Stomach smooth muscle (tissue), 2 donors: ENCODE data around the gene ZFYVE27.

ENCODE experiments used
- H3K27ac ChIP-seq: one replicate; pipeline ENCODE4 v1.7.0; 2013; ENCODE audit warnings: mild to moderate bottlenecking, low read length, inconsistent platforms
- H3K27me3 ChIP-seq, 2 donors: one replicate each; pipeline ENCODE4 v1.7.0; 2013; ENCODE audit warnings: low read length in 2 of 2; ENCODE audit not compliant: insufficient read depth in 2 of 2, control insufficient read depth in 1 of 2
- H3K36me3 ChIP-seq, 2 donors: one replicate each; pipeline ENCODE4 v1.7.0; 2013; ENCODE audit warnings: low read length in 2 of 2; ENCODE audit not compliant: control insufficient read depth in 2 of 2, insufficient read depth in 2 of 2
- H3K4me1 ChIP-seq: one replicate; pipeline ENCODE4 v1.7.0; 2013; ENCODE audit warnings: low read length; ENCODE audit not compliant: control insufficient read depth, insufficient read depth
- H3K4me3 ChIP-seq, 2 donors: one replicate each; pipeline ENCODE4 v1.7.0; 2013; ENCODE audit warnings: low read length in 2 of 2
- H3K9ac ChIP-seq, 2 donors: one replicate each; pipeline ENCODE4 v1.7.0; 2013; ENCODE audit warnings: low read length in 2 of 2, mild to moderate bottlenecking in 1 of 2
- H3K9me3 ChIP-seq, 2 donors: one replicate each; pipeline ENCODE4 v1.7.0; 2013; ENCODE audit warnings: low read length in 2 of 2; ENCODE audit not compliant: control insufficient read depth in 2 of 2
- donor health status: healthy.
- donor health status: Pancreatic carcinoma.

The ZFYVE27 gene

DNA sequence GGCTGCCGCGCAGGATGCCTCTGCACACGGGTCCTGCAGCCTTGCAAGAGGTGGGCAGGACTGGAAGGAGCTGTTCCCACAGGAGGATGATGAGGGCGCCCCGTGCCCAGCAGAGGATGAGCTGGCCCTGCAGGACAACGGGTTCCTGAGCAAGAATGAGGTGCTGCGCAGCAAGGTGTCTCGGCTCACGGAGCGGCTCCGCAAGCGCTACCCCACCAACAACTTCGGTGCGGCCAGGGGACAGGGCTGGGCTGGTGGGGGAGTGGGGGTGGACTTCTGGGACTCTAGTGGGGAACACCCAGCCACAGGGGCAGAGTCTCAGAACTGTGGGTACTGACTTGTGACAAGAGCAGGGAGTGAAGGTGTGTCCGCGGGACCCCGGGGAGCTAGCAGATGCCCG lies 16.0 kb downstream of the ZFYVE27 start:
- Histone ChIP-seq H3K27ac (no peak overlapping the region), H3K4me3 (no peak overlapping the region), H3K9ac (no peak overlapping the region), H3K9me3 (no peaks in the 10 kb centered on the region), H3K36me3 (peaks cover 64 to 81% of the 10 kb centered on the region in 2 donors), H3K4me1 (no peaks in the 10 kb centered on the region), H3K27me3 (no peaks in the 10 kb centered on the region)

DNA sequence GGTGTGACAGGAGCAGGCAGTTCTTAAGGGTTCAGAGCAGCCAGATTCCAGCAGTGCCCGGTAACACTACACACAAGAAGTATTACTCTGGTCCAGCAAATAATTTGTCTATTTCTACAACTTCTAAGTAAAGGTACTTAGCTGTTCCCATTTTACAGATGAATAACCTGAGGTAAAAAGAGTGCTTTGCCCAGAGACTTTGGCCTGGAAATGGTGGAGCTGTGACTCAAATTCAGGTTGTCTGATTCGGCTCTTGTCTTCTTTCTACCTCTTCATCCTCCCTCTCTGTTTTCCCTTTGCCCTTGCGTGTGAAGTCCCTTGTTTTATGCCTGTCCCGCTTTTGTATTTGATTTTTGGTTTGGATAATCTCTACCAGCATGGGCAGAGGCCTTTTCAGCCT lies 17.8 kb downstream of the ZFYVE27 start:
- no peak overlapping the region for H3K4me3 ChIP-seq

GRCh38 chr10:97755718-97756117 lies 18.8 kb downstream of the ZFYVE27 start:
- Histone ChIP-seq H3K27ac (no peak overlapping the region), H3K27me3 (no peaks in the 10 kb centered on the region), H3K9ac (no peak overlapping the region), H3K4me1 (no peaks in the 10 kb centered on the region), H3K36me3 (peaks cover 46 to 64% of the 10 kb centered on the region in 2 donors), H3K4me3 (no peak overlapping the region), H3K9me3 (no peaks in the 10 kb centered on the region)

More for the DNA sequence above, 17.8 kb downstream of the ZFYVE27 start:
- peaks cover 50 to 68% of the 10 kb centered on the region in 2 donors for H3K36me3 ChIP-seq
- H3K27me3 ChIP-seq: no peaks in the 10 kb centered on the region
- H3K27ac ChIP-seq: no peak overlapping the region
- H3K9ac ChIP-seq: no peak overlapping the region
- no peaks in the 10 kb centered on the region for H3K9me3 ChIP-seq
- H3K4me1 ChIP-seq: no peaks in the 10 kb centered on the region

DNA sequence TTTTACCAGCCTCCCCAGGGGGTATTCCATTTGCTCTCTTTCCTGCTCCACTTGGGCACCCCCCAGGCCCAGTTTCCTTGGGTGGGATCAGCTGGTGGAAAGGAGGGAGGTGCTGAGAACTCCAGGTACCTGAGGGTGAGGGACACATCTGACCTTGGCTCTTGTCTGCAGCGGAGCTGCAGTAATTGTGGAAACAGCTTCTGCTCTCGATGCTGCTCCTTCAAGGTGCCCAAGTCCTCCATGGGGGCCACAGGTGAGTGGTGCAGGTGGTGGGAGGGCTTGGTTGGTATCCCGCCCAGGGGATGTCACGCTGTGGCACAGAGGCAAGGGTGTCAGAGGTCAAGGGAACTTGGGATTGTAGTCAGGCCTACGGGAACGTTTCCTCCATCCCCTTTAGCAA lies 20.5 kb downstream of the ZFYVE27 start:
- H3K27me3 ChIP-seq: no peaks in the 10 kb centered on the region
- no peaks in the 10 kb centered on the region for H3K4me1 ChIP-seq
- H3K9me3 ChIP-seq: no peaks in the 10 kb centered on the region
- no peak overlapping the region for H3K4me3 ChIP-seq
- peaks cover 31 to 53% of the 10 kb centered on the region in 2 donors for H3K36me3 ChIP-seq
- H3K27ac ChIP-seq: no peak overlapping the region
- H3K9ac ChIP-seq: no peak overlapping the region

GRCh38 chr10:97759158-97759887 lies 22.4 kb downstream of the ZFYVE27 start:
- Histone ChIP-seq H3K9ac (no peak overlapping the region), H3K27me3 (no peaks in the 10 kb centered on the region), H3K9me3 (no peaks in the 10 kb centered on the region), H3K27ac (no peak overlapping the region), H3K4me1 (no peaks in the 10 kb centered on the region), H3K36me3 (peaks cover 17 to 41% of the 10 kb centered on the region in 2 donors), H3K4me3 (no peak overlapping the region)

DNA sequence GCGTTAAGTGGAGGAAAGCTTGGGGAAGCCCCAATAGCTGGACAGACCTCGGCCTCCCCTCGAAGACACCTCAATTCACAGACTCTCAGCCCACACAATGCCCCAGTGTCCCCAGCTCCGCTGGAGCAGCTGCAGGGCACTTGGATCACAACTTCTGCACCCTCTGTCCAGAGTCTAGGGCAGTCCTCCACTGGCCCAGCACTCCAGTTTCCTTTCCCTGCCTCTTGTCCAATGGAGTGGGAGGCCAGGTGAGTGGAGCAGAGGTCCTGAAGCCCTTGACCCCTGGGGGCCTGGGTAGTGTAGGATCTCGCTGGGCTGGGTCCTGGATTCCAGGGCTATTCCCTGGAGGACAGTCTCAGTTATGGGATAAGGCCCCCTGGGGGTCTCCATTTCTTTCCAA lies 23.0 kb downstream of the ZFYVE27 start:
- H3K27me3 ChIP-seq: no peaks in the 10 kb centered on the region
- no peaks in the 10 kb centered on the region for H3K4me1 ChIP-seq
- no peak overlapping the region for H3K9ac ChIP-seq
- no peak overlapping the region for H3K27ac ChIP-seq
- no peak overlapping the region for H3K4me3 ChIP-seq
- H3K36me3 ChIP-seq: peaks cover 11 to 35% of the 10 kb centered on the region in 2 donors
- no peaks in the 10 kb centered on the region for H3K9me3 ChIP-seq

GRCh38 chr10:97760461-97761257 lies 23.7 kb downstream of the ZFYVE27 start:
- peaks cover 7 to 29% of the 10 kb centered on the region in 2 donors for H3K36me3 ChIP-seq
- H3K27ac ChIP-seq: no peak overlapping the region
- H3K9ac ChIP-seq: no peak overlapping the region
- no peaks in the 10 kb centered on the region for H3K4me1 ChIP-seq
- H3K4me3 ChIP-seq: no peak overlapping the region
- H3K27me3 ChIP-seq: no peaks in the 10 kb centered on the region
- H3K9me3 ChIP-seq: no peaks in the 10 kb centered on the region

DNA sequence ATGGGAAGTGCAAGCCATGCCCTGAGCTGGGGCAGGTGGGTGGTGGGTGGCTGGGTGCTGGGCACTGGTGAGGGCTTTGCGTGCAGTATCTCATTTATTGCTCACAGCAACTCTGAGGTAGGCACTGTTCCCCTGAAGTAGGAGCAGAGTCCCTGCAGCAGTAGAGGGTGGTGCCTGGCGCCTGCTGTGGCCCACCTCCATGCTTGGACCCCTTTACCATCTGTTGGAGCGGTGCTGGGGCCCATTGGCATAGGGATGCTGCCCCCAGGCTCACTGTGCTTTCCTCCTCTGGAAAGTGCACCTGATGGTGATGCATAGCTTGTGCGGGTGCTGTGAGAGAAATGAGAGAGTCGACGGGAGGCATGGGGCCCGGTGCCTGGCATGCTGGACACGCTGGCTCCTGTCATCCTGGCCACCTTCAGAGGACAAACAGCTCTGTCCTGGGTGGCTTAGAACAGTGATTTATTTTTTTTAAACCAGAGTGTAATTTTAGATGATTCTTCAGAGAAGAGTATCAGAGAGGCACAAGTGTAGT lies 24.5 kb downstream of the ZFYVE27 start:
- Histone ChIP-seq H3K9ac (no peak overlapping the region), H3K36me3 (peaks cover 7 to 23% of the 10 kb centered on the region in 2 donors), H3K27ac (no peak overlapping the region)

GRCh38 chr10:97762056-97762455 lies 25.1 kb downstream of the ZFYVE27 start:
- H3K27me3 ChIP-seq: no peaks in the 10 kb centered on the region
- H3K9ac ChIP-seq: no peak overlapping the region
- no peak overlapping the region for H3K4me3 ChIP-seq
- H3K9me3 ChIP-seq: no peaks in the 10 kb centered on the region
- peaks cover 7 to 17% of the 10 kb centered on the region in 2 donors for H3K36me3 ChIP-seq
- no peaks in the 10 kb centered on the region for H3K4me1 ChIP-seq
- H3K27ac ChIP-seq: no peak overlapping the region

More for the DNA sequence above, 24.5 kb downstream of the ZFYVE27 start:
- Histone ChIP-seq H3K9me3 (no peaks in the 10 kb centered on the region), H3K4me1 (no peaks in the 10 kb centered on the region), H3K27me3 (no peaks in the 10 kb centered on the region), H3K4me3 (no peak overlapping the region)

DNA sequence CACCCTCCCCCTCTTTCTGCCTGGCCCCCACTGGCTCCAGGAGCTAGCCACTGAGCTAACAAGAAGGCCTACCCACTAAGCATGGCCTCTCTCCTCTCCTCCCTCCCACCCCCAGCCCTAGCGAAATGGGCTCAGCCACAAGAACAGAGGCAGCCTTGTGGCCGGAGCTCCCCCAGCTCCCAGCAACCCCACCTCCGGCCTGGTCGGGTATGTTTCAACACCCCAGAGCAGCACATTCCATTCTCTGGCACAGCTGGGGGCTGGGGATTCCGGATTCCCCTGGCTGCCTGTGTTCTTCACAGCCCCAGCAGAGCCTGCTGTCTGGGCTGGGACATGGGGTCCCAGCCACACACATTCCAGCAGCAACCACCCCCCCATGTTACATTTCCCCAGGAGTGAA lies 25.9 kb downstream of the ZFYVE27 start:
- Histone ChIP-seq H3K4me1 (no peaks in the 10 kb centered on the region), H3K9ac (no peak overlapping the region), H3K9me3 (no peaks in the 10 kb centered on the region), H3K4me3 (no peak overlapping the region), H3K27me3 (no peaks in the 10 kb centered on the region), H3K27ac (no peak overlapping the region), H3K36me3 (peaks cover 7 to 11% of the 10 kb centered on the region in 2 donors)
